GM21360 (cell line): Measurements from ENCODE around the gene TPBGL.

Experiments used
- ATAC-seq: cut with Tn5 transposase; IDR thresholded peaks from one replicate; pipeline ENCODE4 v1.9.1; 2021; ENCODE audit warnings: mild to moderate bottlenecking, moderate library complexity; ENCODE audit not compliant: unreplicated experiment

The TPBGL gene

GRCh38 chr11:75289511-75289760 lies 48.9 kb downstream of the TPBGL start:
- no peak for ATAC-seq

GRCh38 chr11:75289919-75290318 lies 49.3 kb downstream of the TPBGL start:
- ATAC-seq = no peak

GRCh38 chr11:75291741-75292140 lies 51.2 kb downstream of the TPBGL start:
- no peak for ATAC-seq

- no peak for ATAC-seq
Observed at GRCh38 chr11:75292943-75293342, 52.4 kb downstream of the TPBGL start.
